Stimulated activated CD8-positive, alpha-beta memory T cell treated with anti-CD3 and anti-CD28 coated beads, Interleukin-7, amount 100 ng/mL, for 1 hour (primary cell): ENCODE data around the gene KCNH2.

Experiments
- DNase-seq, 2 donors: peaks; one replicate each; pipeline ENCODE4 v3.0.0-alpha.2; 2020; ENCODE audit warnings: low read depth in 2 of 2

KCNH2 gene

GRCh38 chr7:150975536-150976319 lies 2.4 kb downstream of the KCNH2 start:
- DNase-seq = no peak

GRCh38 chr7:150974468-150975391 lies 3.4 kb downstream of the KCNH2 start:
- peak; percentile 63 to 65 for DNase-seq

DNA sequence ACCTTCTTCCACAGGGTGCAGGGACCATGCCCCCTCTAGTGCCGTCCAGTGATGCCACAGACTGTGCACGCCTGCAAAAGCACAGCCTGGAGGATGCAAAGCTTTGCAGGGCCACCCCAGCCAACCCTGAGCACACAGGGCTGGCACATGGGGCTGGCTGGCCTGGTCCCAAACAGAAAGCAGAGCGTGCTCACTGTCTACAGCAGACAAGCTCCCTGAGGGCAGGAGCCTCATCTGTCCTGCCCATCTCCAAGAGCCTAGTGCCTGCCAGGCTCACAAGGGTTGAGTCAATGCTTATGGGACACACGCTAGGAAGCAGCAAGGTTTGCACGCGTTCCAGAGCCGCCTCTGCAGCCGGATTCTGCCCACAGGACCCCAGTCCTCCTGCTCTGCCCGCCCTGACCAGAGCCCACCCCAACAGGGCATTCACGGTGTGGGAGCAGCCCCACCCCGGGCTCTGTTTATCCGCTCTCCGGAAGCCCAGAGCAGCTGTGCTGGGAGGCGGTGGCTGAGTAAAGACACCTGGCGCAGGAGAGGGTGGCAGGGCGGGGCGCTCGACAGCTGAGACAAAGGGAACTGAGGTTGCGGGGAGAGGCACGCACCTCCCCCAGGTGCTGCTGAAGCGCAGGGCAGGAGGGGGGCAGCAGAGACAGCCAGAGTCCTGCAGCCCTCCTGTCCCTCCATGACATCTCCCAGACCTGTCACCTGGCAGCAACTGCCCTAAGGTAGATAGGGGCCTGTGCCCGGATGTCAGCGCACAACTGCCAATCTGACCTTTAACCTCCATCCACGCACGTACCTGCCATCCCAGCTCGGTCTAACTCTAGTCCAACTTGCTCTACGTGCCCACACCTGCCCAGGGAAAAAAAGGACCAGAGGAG lies 4.3 kb downstream of the KCNH2 start:
- DNase-seq = no peak

DNA sequence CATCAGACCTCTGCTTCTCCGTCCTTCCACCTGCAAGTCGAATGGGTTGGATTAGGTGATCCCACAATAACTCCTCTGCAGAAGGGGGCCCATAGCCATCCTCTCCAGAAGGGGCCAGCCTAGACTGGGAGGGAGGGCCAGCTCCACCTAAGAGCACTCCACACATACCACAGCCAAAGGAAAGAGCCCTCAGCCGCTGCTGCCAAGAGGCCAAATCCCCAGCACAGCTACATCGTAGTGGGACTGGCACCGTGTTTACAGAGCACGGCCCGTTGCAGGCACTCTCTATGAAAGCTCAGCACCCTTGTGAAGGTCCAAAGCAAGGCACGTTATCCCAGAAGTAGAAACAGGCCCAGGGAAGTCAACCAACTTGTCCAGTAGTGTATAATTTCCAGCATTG lies 5.4 kb downstream of the KCNH2 start:
- no peak for DNase-seq

GRCh38 chr7:150972023-150972468 lies 6.1 kb downstream of the KCNH2 start:
- DNase-seq = no peak

GRCh38 chr7:150971242-150972022 lies 6.7 kb downstream of the KCNH2 start:
- DNase-seq = no peak

GRCh38 chr7:150970424-150970823 lies 7.7 kb downstream of the KCNH2 start:
- no peak for DNase-seq

- DNase-seq = no peak
Measured at GRCh38 chr7:150969475-150969874, 8.6 kb downstream of the KCNH2 start.

DNA sequence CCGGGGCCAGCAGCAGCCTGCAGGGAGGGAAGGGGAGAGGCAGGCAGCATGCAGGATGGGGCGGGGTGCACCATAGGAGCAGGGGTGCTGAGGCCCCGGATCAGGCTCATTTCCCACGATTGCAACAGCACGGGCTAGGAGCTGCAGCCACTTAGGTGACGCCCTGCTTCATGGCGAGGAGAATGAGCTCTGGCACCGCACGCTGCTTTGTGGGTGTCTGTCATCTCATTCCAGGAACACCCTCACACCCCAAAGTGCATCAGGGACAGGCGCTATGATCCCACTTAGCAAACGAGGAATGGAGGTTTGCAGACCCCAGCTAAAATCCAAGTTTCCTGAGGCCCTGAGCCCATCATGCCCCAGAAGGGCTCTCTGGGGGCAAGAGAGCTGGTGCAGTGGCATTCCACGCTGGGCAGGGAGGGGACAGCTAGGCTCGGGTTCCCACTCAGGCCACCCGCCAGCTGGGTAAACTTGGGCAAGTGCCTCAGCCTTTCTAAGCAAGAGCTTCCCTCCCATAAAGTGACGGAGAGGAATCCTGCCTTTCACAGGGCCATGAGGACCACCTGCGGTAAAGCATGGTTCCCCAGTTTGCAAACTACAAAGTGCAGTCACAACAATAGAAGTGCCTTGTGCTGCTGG lies 9.3 kb downstream of the KCNH2 start:
- DNase-seq = no peak

DNA sequence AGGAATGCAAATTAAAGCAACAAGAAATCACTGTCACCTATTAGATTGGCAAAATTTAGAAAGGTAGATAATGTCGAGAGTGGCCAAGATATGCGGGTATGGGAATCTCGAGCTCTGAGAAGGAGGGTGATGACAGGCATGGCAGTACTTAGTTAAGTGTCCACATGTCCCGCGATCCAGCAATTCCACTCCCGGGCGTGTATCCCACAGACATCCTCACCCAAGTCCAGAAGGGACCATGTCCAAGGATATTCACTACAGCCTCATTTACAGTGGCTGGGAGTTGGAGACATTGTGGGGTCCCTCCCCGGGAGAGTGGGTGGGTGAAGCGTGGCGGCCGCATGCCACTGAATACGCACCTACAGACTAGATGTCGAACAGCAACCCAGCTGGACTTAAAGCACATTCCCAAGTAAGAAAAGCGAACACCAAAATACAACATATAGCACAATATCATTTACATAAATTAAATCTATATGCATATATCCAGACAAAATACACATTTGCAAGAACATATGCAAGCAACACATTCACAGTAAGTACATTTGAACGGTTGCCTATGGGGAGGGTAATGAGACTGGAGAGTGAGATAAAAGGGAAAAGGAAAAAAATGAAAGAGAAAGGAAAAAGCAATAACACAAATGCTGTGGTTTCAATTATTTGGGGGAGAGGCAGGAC lies 9.9 kb downstream of the KCNH2 start:
- DNase-seq = no peak

DNA sequence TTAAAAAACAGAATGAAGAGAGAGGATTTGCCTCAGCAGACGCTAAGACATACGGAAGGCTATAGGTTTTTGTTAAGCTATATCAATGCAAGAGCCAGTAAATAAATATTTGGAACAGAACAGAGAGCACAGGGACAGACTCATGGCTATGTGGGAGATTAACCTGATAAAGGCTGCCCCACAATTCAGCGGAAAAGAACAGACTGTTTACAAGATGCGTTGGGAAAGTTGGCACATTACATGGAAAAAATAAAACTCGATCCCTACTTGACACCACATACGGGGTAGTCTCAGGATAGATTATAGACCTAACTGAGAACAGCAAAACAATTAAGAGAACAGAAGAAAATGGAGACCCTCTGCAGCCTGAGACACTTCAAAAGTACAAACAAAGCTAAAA lies 10.8 kb downstream of the KCNH2 start:
- no peak for DNase-seq

GRCh38 chr7:150966002-150966401 lies 12.1 kb downstream of the KCNH2 start:
- no peak for DNase-seq

GRCh38 chr7:150965273-150965830 lies 12.8 kb downstream of the KCNH2 start:
- DNase-seq = no peak

DNA sequence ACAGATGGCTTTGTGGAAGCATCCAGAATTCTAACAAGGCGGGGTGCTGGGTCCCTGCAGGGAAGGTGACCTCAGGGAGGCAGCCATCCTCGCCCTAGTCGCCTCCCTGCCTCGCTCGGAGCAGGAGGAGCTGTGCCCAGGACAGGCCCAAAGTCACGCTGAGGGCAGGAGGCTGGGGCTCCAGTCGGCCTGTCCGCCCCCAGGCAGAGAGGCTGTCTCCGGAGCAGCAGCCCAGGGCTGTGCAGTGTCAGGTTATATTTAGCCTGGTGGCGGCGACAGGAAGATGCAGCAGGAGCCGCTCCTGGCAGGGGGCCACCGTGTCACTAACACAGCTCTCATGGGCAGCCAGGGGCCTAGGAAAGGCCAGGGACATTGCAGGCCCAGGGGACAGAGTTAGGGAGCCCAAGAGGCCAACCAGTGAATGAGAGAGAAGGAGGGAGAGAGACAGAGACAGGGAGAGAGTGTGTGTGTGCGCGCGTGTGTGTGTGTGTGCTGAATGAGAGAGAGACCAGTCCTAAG lies 13.5 kb downstream of the KCNH2 start:
- no peak for DNase-seq

- DNase-seq = no peak
Measured at GRCh38 chr7:150963707-150964559, 14.2 kb downstream of the KCNH2 start.

- DNase-seq = no peak
Measured at GRCh38 chr7:150962553-150963399, 15.3 kb downstream of the KCNH2 start.

- no peak for DNase-seq
Measured at GRCh38 chr7:150962290-150962552, 15.9 kb downstream of the KCNH2 start.
